HepG2 (cell line): ENCODE measurements around the gene SMIM9. TPM values are rescaled to one million over a fixed set of nuclear protein-coding genes. Genes with fewer than 3 reads are reported as not detected.

ENCODE experiments used
- DNMT1 ChIP-seq: sonication (generic); formaldehyde crosslinking; IDR thresholded peaks from 2 replicates; pipeline ENCODE4 v1.5.1; 2020; ENCODE audit warnings: mild to moderate bottlenecking, missing genetic modification reagents
- DZIP1 ChIP-seq: sonication (generic); formaldehyde crosslinking; IDR thresholded peaks from 2 replicates; pipeline ENCODE4 v1.5.0; 2020; ENCODE audit warnings: mild to moderate bottlenecking, missing genetic modification reagents
- EED ChIP-seq: sonication (generic); formaldehyde crosslinking; IDR thresholded peaks from 2 replicates; pipeline ENCODE4 v1.5.0; 2020; ENCODE audit warnings: mild to moderate bottlenecking, missing genetic modification reagents
- EP300 ChIP-seq, 3 experiments: sonication (generic) in 1 of 3; formaldehyde crosslinking in 1 of 3; IDR thresholded peaks; 2 replicates each; pipeline versions ENCODE4 v1.5.1 to v1.6.1; 2011 to 2020; ENCODE audit warnings: low read depth in 2 of 3, low read length in 2 of 3, borderline replicate concordance in 1 of 3, improper control_type of control experiment in 1 of 3, mild to moderate bottlenecking in 1 of 3, missing genetic modification reagents in 1 of 3, moderate library complexity in 1 of 3
- FOXA3 ChIP-seq: IDR thresholded peaks from 2 replicates; pipeline ENCODE4 v1.6.1; 2016; ENCODE audit warnings: missing genetic modification reagents, missing compliant biosample characterization
- GFI1 ChIP-seq: sonication (generic); formaldehyde crosslinking; IDR thresholded peaks from 2 replicates; pipeline ENCODE4 v1.5.0; 2020; ENCODE audit warnings: missing genetic modification reagents, mild to moderate bottlenecking, borderline replicate concordance
- IKZF1 ChIP-seq: fragments of 450-650 bp; IDR thresholded peaks from 2 replicates; pipeline ENCODE4 v1.7.1; 2016
- IKZF5 ChIP-seq: IDR thresholded peaks from 2 replicates; pipeline ENCODE4 v1.6.1; 2018; ENCODE audit warnings: missing genetic modification reagents, mild to moderate bottlenecking, missing compliant biosample characterization
- MXD3 ChIP-seq: IDR thresholded peaks from 2 replicates; pipeline ENCODE4 v1.6.1; 2016; ENCODE audit warnings: mild to moderate bottlenecking, missing biosample characterization, missing genetic modification reagents
- RAD51 ChIP-seq: fragments of 450-650 bp; IDR thresholded peaks from 2 replicates; pipeline ENCODE4 v1.6.1; 2016; ENCODE audit warnings: borderline replicate concordance
- RORA ChIP-seq: sonication (generic); formaldehyde crosslinking; IDR thresholded peaks from 2 replicates; pipeline ENCODE4 v1.5.0; 2020; ENCODE audit warnings: mild to moderate bottlenecking, missing genetic modification reagents, moderate library complexity
- SCMH1 ChIP-seq: sonication (generic); formaldehyde crosslinking; IDR thresholded peaks from 2 replicates; pipeline ENCODE4 v1.9.0; 2021; ENCODE audit warnings: missing genetic modification reagents, mild to moderate bottlenecking, borderline replicate concordance
- SETDB1 ChIP-seq: sonication (generic); formaldehyde crosslinking; IDR thresholded peaks from 2 replicates; pipeline ENCODE4 v1.5.1; 2020; ENCODE audit warnings: missing genetic modification reagents, mild to moderate bottlenecking, borderline replicate concordance
- SSRP1 ChIP-seq: IDR thresholded peaks from 2 replicates; pipeline ENCODE4 v1.6.1; 2016; ENCODE audit warnings: control low read depth
- TCF7 ChIP-seq: sonication (generic); IDR thresholded peaks from 2 replicates; pipeline ENCODE4 v1.6.1; 2016; ENCODE audit warnings: antibody characterized with exemption, low read depth
- ZBTB3 ChIP-seq: sonication (generic); formaldehyde crosslinking; IDR thresholded peaks from 2 replicates; pipeline ENCODE4 v1.4.0; 2020; ENCODE audit warnings: low read depth, mild to moderate bottlenecking, moderate library complexity, missing genetic modification reagents, borderline replicate concordance
- ZBTB44 ChIP-seq: sonication (generic); formaldehyde crosslinking; IDR thresholded peaks from 2 replicates; pipeline ENCODE4 v1.4.0; 2020; ENCODE audit warnings: missing genetic modification reagents
- ZC3H4 ChIP-seq: sonication (generic); formaldehyde crosslinking; IDR thresholded peaks from 2 replicates; pipeline ENCODE4 v1.4.0; 2020; ENCODE audit warnings: missing genetic modification reagents, borderline replicate concordance
- ZNF160 ChIP-seq: sonication (generic); formaldehyde crosslinking; IDR thresholded peaks from 2 replicates; pipeline ENCODE4 v1.8.0; 2022; ENCODE audit warnings: mild to moderate bottlenecking, inconsistent platforms, missing genetic modification reagents
- ZNF224 ChIP-seq: sonication (generic); formaldehyde crosslinking; IDR thresholded peaks from 2 replicates; pipeline ENCODE4 v1.5.0; 2020; ENCODE audit warnings: mild to moderate bottlenecking, missing genetic modification reagents
- ZNF30 ChIP-seq: sonication (generic); formaldehyde crosslinking; IDR thresholded peaks from 2 replicates; pipeline ENCODE4 v1.5.0; 2020; ENCODE audit warnings: mild to moderate bottlenecking, missing genetic modification reagents
- ZNF383 ChIP-seq: sonication (generic); formaldehyde crosslinking; IDR thresholded peaks from 2 replicates; pipeline ENCODE4 v1.4.0; 2020; ENCODE audit warnings: missing genetic modification reagents, mild to moderate bottlenecking, borderline replicate concordance
- ZNF614 ChIP-seq: IDR thresholded peaks from 2 replicates; pipeline ENCODE4 v1.6.1; 2018; ENCODE audit warnings: missing biosample characterization, missing genetic modification reagents, inconsistent platforms, borderline replicate concordance
- ZNF616 ChIP-seq: sonication (generic); formaldehyde crosslinking; IDR thresholded peaks from 2 replicates; pipeline ENCODE4 v1.5.0; 2020; ENCODE audit warnings: low read depth, mild to moderate bottlenecking, missing genetic modification reagents
- ZNF619 ChIP-seq: sonication (generic); formaldehyde crosslinking; IDR thresholded peaks from 2 replicates; pipeline ENCODE4 v1.4.0; 2020; ENCODE audit warnings: mild to moderate bottlenecking, missing genetic modification reagents
- polyA plus RNA-seq, 8 experiments: library from polyadenylated mRNA; depleted of rRNA in 3 of 8; stranded (reverse) in 7 of 8; unstranded in 1 of 8; fragments of >200 nt; fragmentation: Illumina TruSeq in 4 of 8; extraction: Trizol in 4 of 8; gene quantifications; 2 replicates each; pipeline versions ENCODE4 v1.2.1 to v1.2.3, GENCODE V29; 2011 to 2016; ENCODE audit warnings: low read depth in 4 of 8, missing spikeins in 1 of 8, mixed read lengths in 1 of 8; ENCODE audit not compliant: insufficient read depth in 1 of 8
- total RNA-seq, 5 experiments: library from RNA; depleted of rRNA; stranded (reverse); fragments of >200 nt; fragmentation: Illumina TruSeq; extraction: Trizol; gene quantifications; 2 replicates each; pipeline ENCODE4 v1.2.3, GENCODE V29; 2016; ENCODE audit warnings: low read depth in 1 of 5

Gene SMIM9
- total and polyA plus RNA-seq, 2 of the 13 experiments (the other 11 are each of a cell fraction or from before 2014, with no cell fraction given) = not detected

- TF ChIP-seq FOXA3 = peak; percentile 61
- TF ChIP-seq ZNF30 (CRISPR knock-in tag) = no peak
- TF ChIP-seq IKZF1 = no peak
- no peak for TF ChIP-seq MXD3 (CRISPR knock-in tag)
- no peak for TF ChIP-seq EED (CRISPR knock-in tag)
- TF ChIP-seq ZNF224 (CRISPR knock-in tag) = no peak
- no peak for TF ChIP-seq ZNF616 (CRISPR knock-in tag)
- TF ChIP-seq ZNF160 = no peak
- no peak for TF ChIP-seq ZC3H4 (CRISPR knock-in tag)
- TF ChIP-seq ZBTB3 (CRISPR knock-in tag) = no peak
- TF ChIP-seq ZNF619 (CRISPR knock-in tag) = no peak
- TF ChIP-seq GFI1 (CRISPR knock-in tag) = 0 out of 2 replicates have a peak, but pooled peaks have one; percentile 25
- no peak for TF ChIP-seq SSRP1 (CRISPR knock-in tag)
- no peak for TF ChIP-seq DZIP1 (CRISPR knock-in tag)
- no peak for TF ChIP-seq SETDB1 (CRISPR knock-in tag)
- peak; percentile 89 for TF ChIP-seq TCF7
- TF ChIP-seq EP300 (IDR thresholded peaks at IDR 0.05; ENCODE audit: low read depth in 2 of 2, low read length in 2 of 2) = peak in 1 of 2 experiments; percentile 77; a peak in 2 of 4 replicates
- peak; percentile 31; the same call in 1 of the 2 replicates for TF ChIP-seq EP300 (CRISPR knock-in tag; IDR thresholded peaks at IDR 0.05; ENCODE audit: borderline replicate concordance)
- TF ChIP-seq IKZF5 (CRISPR knock-in tag) = peak; percentile 42; the same call in 1 of the 2 replicates
- TF ChIP-seq RAD51 = no peak
- TF ChIP-seq DNMT1 (CRISPR knock-in tag) = no peak
- TF ChIP-seq ZNF383 (CRISPR knock-in tag) = no peak
- no peak for TF ChIP-seq SCMH1
- TF ChIP-seq RORA = no peak
- no peak for TF ChIP-seq ZBTB44 (CRISPR knock-in tag)
- no peak for TF ChIP-seq ZNF614 (CRISPR knock-in tag)
These were observed 34.7 kb downstream of the SMIM9 start (continued) for GRCh38 chrX:154799556-154800348.
